Osteoblast (primary cell): ENCODE data around the gene PADI6. TPM values are rescaled to one million over a fixed set of nuclear protein-coding genes. Genes with fewer than 3 reads are reported as not detected.

Experiments
- DNase-seq: peaks from one replicate; pipeline ENCODE4 v3.0.0; 2011; ENCODE audit warnings: low spot score, mixed read lengths; ENCODE audit not compliant: insufficient read length; ENCODE audit errors: missing footprints
- H2AFZ ChIP-seq: 2 replicates; pipeline ENCODE4 v1.6.0; 2011; ENCODE audit warnings: mild to moderate bottlenecking, low read length
- H3K27ac ChIP-seq: 2 replicates; pipeline ENCODE4 v1.5.1; 2011; ENCODE audit warnings: mild to moderate bottlenecking, low read depth, low read length, moderate library complexity
- H3K27me3 ChIP-seq: 2 replicates; pipeline ENCODE4 v1.6.0; 2012; ENCODE audit warnings: mild to moderate bottlenecking, control low read depth, inconsistent platforms, low read length, moderate library complexity; ENCODE audit not compliant: insufficient read depth
- H3K36me3 ChIP-seq: 2 replicates; pipeline ENCODE4 v1.5.1; 2011; ENCODE audit warnings: mild to moderate bottlenecking, low read length, control low read depth, moderate library complexity; ENCODE audit not compliant: insufficient read depth
- H3K4me1 ChIP-seq: 2 replicates; pipeline ENCODE4 v1.5.1; 2011; ENCODE audit warnings: mild to moderate bottlenecking, low read length, control low read depth, moderate library complexity; ENCODE audit not compliant: insufficient read depth
- H3K4me2 ChIP-seq: 2 replicates; pipeline ENCODE4 v1.6.0; 2011; ENCODE audit warnings: mild to moderate bottlenecking, low read length; ENCODE audit not compliant: insufficient read depth
- H3K4me3 ChIP-seq: fragments of 200-600 bp; sonication (generic); 3 replicates; pipeline ENCODE4 v1.5.1; 2012; ENCODE audit warnings: mild to moderate bottlenecking, low read length, inconsistent platforms; ENCODE audit not compliant: insufficient read depth
- H3K79me2 ChIP-seq: 2 replicates; pipeline ENCODE4 v1.6.0; 2012; ENCODE audit warnings: mild to moderate bottlenecking, low read length, control low read depth, inconsistent platforms; ENCODE audit not compliant: insufficient read depth
- H3K9me3 ChIP-seq: 2 replicates; pipeline ENCODE4 v1.5.1; 2011; ENCODE audit warnings: low read depth, low read length, control low read depth
- H4K20me1 ChIP-seq: 2 replicates; pipeline ENCODE4 v1.6.0; 2012; ENCODE audit warnings: mild to moderate bottlenecking, low read length, control low read depth; ENCODE audit not compliant: insufficient read depth
- total RNA-seq: library from RNA; depleted of rRNA; stranded (reverse); fragments of >200 nt; gene quantifications from 2 replicates; pipeline ENCODE4 v1.2.3, GENCODE V29; 2012
- TF ChIP-seq, protein P1 (sequence below): IDR thresholded peaks from 2 replicates; pipeline ENCODE4 v1.5.1; 2011; ENCODE audit warnings: mild to moderate bottlenecking, low read depth, low read length, moderate library complexity; ENCODE audit errors: extremely low read depth

PADI6 gene
- total RNA-seq, 1 donor: not detected

DNA sequence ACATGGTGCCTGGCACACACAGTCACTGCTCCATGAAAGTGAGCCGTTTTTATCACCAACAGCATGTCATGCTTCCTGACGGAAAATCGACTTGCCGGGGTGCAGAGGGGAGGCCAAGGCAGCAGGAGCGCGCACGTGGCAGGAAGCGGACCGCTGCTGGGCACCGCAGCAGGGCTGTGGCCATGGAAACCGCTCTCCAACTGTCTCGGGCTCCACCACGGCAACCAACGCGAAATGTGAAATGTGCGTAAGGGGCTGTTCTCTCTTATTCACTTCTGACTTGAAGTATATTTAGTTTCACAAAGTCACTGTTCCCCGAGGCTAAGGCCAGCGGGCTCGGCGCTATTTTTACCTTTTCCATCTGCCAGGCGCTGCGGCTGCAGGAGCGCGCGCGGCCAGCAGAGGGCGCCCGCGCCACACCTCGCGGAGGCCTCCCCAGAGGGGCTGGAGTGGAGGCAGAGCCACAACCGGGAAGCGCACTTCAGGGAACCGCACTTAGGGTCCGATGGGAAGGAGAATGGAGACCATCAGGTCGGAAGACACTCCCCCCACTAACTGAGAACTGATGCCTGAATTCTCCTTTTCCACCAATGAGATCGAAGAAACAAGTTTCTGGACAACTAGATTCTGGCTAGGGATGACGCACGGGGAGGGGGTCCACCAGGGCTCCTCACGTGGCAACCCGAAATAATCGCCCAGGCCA lies 47.8 kb downstream of the PADI6 start:
- Histone ChIP-seq H3K4me2 (no peak overlapping the region), H3K27ac (no peak overlapping the region), H3K27me3 (no peaks in the 10 kb centered on the region), H3K4me1 (no peaks in the 10 kb centered on the region), H3K79me2 (peaks cover 38% of the 10 kb centered on the region), H3K9me3 (no peaks in the 10 kb centered on the region), H2AFZ (no peak overlapping the region), H3K4me3 (no peak overlapping the region), H4K20me1 (peaks cover 31% of the 10 kb centered on the region), H3K36me3 (peaks cover 81% of the 10 kb centered on the region)
- TF ChIP-seq, protein P1, sequence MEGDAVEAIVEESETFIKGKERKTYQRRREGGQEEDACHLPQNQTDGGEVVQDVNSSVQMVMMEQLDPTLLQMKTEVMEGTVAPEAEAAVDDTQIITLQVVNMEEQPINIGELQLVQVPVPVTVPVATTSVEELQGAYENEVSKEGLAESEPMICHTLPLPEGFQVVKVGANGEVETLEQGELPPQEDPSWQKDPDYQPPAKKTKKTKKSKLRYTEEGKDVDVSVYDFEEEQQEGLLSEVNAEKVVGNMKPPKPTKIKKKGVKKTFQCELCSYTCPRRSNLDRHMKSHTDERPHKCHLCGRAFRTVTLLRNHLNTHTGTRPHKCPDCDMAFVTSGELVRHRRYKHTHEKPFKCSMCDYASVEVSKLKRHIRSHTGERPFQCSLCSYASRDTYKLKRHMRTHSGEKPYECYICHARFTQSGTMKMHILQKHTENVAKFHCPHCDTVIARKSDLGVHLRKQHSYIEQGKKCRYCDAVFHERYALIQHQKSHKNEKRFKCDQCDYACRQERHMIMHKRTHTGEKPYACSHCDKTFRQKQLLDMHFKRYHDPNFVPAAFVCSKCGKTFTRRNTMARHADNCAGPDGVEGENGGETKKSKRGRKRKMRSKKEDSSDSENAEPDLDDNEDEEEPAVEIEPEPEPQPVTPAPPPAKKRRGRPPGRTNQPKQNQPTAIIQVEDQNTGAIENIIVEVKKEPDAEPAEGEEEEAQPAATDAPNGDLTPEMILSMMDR: peak; percentile 92
- peak; percentile 98 for DNase-seq

DNA sequence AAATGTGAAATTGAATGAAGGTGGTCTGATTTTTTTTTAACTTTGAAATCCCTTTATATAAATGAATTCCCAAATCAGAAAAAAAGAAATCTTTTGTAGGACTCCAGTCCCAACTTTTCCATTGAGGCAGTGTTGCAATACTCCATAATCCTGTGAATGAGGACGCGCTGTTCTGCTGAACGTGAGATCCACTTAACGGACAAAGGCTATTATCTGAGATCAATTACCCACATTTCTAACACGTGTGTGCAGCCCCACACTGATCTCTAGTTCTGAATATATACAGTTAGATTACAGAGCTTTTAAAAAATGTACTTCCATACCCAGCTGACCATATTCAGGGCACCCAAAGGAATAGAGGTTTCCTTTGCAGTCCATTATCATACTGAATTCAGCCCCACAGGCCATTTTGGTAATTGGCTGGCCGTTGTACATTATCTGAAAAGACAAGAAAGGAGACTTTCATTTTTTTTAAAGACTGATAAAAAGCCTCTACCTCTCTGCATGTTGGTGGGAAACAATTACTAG lies 48.5 kb downstream of the PADI6 start:
- Histone ChIP-seq H3K79me2 (peaks cover 43% of the 10 kb centered on the region), H3K4me1 (no peaks in the 10 kb centered on the region), H3K4me3 (no peak overlapping the region), H3K27me3 (no peaks in the 10 kb centered on the region), H4K20me1 (peaks cover 34% of the 10 kb centered on the region), H3K4me2 (no peak overlapping the region), H3K36me3 (peaks cover 82% of the 10 kb centered on the region), H3K9me3 (no peaks in the 10 kb centered on the region), H2AFZ (no peak overlapping the region), H3K27ac (no peak overlapping the region)
- TF ChIP-seq, protein P1: no peak
- peak; percentile 84 for DNase-seq

DNA sequence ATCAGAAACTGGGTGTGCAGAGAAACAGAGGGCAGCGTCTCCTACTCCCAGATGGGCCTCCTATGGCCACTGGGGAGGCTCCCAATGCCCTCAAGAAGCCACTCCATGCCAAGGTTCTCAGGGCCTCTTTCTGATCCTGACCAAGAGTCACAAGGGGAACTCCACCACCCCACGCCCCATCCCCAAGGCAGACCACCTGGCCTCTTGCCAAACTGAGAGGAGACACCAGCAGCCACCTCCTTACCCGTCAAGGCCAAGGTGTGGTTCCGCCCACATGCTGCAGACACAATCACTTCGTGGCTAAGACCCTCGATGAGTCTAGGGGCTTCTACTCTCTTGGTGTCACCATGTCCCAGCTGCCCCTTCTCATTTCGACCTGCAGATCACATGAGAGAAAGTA lies 50.5 kb downstream of the PADI6 start:
- Histone ChIP-seq H3K4me2 (no peak overlapping the region), H3K4me1 (no peaks in the 10 kb centered on the region), H3K9me3 (no peaks in the 10 kb centered on the region), H4K20me1 (peaks cover 39% of the 10 kb centered on the region), H3K27me3 (no peaks in the 10 kb centered on the region), H3K27ac (no peak overlapping the region), H3K4me3 (no peak overlapping the region), H3K79me2 (peaks cover 56% of the 10 kb centered on the region), H2AFZ (no peak overlapping the region), H3K36me3 (peaks cover 73% of the 10 kb centered on the region)
- peak; percentile 79 for DNase-seq
- TF ChIP-seq, protein P1: no peak

DNA sequence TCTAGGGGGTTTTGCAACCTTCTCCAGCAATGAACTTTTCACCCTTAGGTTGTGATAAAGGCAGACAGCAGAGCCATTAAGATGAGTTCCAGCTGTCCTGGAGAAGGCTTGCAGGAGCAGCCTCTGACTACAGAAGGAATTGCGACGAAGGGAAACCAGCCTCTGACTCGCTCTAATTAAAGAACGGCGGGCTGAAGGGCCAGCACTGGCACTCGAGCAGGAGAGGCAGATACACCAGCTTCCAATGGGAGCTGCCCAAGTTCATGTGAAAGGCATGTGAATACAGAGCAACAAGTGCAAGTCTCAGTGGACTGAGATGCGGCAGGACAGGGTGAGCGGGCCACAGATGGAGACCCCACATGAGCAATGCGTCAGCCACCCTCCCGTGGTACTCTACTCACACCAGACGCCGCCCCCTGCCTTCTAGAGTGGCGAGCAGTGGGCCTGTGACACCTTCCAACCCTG lies 51.8 kb downstream of the PADI6 start:
- no peak overlapping the region for H2AFZ ChIP-seq
- H3K27me3 ChIP-seq: no peaks in the 10 kb centered on the region
- TF ChIP-seq, protein P1: no peak
- H3K36me3 ChIP-seq: peaks cover 72% of the 10 kb centered on the region
- no peaks in the 10 kb centered on the region for H3K9me3 ChIP-seq
- no peaks in the 10 kb centered on the region for H3K4me1 ChIP-seq
- peak; percentile 70 for DNase-seq
- H3K4me2 ChIP-seq: no peak overlapping the region
- H4K20me1 ChIP-seq: peaks cover 39% of the 10 kb centered on the region
- no peak overlapping the region for H3K4me3 ChIP-seq
- no peak overlapping the region for H3K27ac ChIP-seq
- H3K79me2 ChIP-seq: peaks cover 68% of the 10 kb centered on the region
